Hepatocyte (in vitro differentiated cells): ENCODE measurements around the gene IKZF3.

Experiments
- CTCF ChIP-seq: fragments of 200-600 bp; sonication (generic); IDR thresholded peaks from 2 replicates; pipeline ENCODE4 v1.5.1; 2016; ENCODE audit warnings: antibody characterized with exemption, mild to moderate bottlenecking; ENCODE audit not compliant: poor library complexity
- EZH2 ChIP-seq: fragments of 200-600 bp; sonication (generic); IDR thresholded peaks from 2 replicates; pipeline ENCODE4 v1.6.1; 2016; ENCODE audit warnings: antibody characterized with exemption, mild to moderate bottlenecking, borderline replicate concordance
- EZH2phosphoT487 ChIP-seq: fragments of 200-600 bp; sonication (generic); IDR thresholded peaks from one replicate; pipeline ENCODE4 v1.6.1; 2018; ENCODE audit warnings: antibody characterized with exemption, mild to moderate bottlenecking, low read depth, moderate library complexity; ENCODE audit not compliant: unreplicated experiment, severe bottlenecking

GRCh38 chr17:39711851-39712250 lies 152.3 kb downstream of the IKZF3 start:
- TF ChIP-seq CTCF = no peak
- TF ChIP-seq EZH2 = no peak
- no peak for TF ChIP-seq EZH2phosphoT487
